ENCODE measurements around the gene NTRK1.
A peak's percentile ranks its signal among the peaks of the same experiment; 100 is the strongest.

The NTRK1 gene

DNA sequence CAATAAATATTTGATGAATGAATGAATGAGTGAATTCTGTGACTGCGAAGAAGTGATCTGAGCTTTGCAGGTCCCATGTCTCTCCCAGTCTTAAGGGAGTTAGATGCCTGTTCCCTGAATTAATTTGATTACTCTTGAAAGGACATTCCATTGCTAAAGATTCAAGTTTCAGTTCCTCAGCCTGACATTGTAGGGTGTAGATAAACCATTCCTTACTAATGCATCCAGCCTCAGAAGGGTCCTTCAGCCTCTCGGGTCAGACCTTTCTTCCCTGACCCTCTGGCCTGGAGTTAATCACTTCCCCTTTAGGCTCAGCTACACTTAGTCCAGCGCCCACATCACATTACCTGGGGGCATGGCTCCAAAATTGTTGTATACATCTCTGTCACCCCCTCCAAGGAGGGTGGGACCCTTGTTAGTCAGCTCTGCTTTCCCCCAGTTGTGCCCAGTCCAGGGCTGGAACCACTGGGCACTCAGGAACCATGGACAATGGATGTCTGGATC, 4.3 kb upstream of the NTRK1 start:
- no peak for DNase-seq (ENCODE audit: low read depth in 2 of 2, low spot score in 1 of 2)

GRCh38 chr1:156857532-156857931, 3.1 kb upstream of the NTRK1 start:
- no peak for DNase-seq (ENCODE audit: low read depth in 2 of 2, low spot score in 1 of 2)

- no peak for DNase-seq (ENCODE audit: low read depth in 2 of 2, low spot score in 1 of 2)
Observed at GRCh38 chr1:156858555-156858956, 2.1 kb upstream of the NTRK1 start.

GRCh38 chr1:156858959-156859522, 1.6 kb upstream of the NTRK1 start, which contains the start of gene INSRR:
INSRR (minus strand) TSS chr1:156859117; CDS start chr1:156858621, 496 bp downstream.
- no peak for DNase-seq (ENCODE audit: low read depth in 2 of 2, low spot score in 1 of 2)

DNA sequence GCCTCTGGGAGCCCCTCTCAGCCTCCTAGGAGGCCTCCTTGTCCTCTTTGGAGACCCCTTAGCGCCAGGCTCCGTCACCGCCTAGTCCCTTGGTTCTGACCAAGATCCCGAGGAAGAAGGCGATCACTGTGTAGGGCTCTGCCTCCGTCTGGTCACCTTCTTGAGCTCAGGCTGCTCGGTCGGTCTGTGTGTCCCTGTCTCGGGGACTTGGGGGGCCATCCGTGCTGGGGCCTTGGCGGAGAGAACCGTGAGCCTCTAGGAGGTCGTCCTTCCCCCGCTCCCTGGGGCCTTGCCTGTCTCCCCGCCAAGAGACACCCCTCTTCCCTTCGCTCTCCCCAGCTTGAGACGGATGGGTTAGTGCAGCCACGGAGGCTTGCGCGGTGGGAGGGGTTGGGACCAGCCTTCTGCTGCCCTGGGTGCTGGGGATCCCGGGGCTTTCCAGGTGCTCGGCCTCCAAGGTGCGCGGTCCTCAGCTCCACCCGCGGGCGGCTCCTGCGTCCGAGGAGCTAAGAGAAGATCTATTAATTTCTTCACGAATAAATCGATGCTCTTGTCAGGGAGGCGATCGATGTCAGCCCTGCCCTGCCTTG, 1.0 kb upstream of the NTRK1 start:
- DNase-seq (ENCODE audit: low read depth in 2 of 2, low spot score in 1 of 2): no peak

- peak; percentile 27 to 36 for DNase-seq (ENCODE audit: low read depth in 2 of 2, low spot score in 1 of 2)
Observed at GRCh38 chr1:156860113-156860627, 495 bp upstream of the NTRK1 start.

GRCh38 chr1:156862584-156862983, 1.9 kb downstream of the NTRK1 start:
- no peak for DNase-seq (ENCODE audit: low read depth in 2 of 2, low spot score in 1 of 2)

DNA sequence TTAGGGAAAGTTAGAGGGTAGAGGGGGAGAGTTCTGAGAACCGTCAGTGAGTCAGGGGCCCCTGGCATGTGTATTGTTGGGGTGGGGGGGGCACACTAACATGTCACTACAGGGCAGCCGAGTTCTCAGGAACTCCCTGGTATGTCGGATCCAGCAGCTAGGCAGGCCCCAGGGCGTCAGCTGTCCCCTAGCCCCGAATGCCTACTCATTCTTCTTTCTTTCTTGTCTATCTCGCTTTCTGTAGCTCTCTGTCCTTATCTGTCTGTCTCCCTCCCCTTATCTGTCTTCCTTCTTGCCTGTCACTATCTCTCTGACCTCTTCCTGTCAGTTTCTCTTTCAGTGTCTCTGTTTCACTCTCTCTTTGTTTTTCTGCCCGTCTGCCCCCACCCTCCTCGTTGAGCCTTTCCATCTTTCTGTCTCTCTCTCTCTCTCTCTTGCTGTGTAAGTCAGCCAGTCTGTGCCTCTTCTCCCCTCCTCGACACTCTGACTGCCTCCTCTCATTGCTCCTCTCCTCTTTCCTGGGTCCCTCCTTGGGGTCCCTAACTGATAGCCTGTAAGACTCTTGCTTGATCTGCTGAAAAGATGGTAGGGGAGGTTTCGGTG, 2.4 kb downstream of the NTRK1 start:
- no peak for DNase-seq (ENCODE audit: low read depth in 2 of 2, low spot score in 1 of 2)

DNA sequence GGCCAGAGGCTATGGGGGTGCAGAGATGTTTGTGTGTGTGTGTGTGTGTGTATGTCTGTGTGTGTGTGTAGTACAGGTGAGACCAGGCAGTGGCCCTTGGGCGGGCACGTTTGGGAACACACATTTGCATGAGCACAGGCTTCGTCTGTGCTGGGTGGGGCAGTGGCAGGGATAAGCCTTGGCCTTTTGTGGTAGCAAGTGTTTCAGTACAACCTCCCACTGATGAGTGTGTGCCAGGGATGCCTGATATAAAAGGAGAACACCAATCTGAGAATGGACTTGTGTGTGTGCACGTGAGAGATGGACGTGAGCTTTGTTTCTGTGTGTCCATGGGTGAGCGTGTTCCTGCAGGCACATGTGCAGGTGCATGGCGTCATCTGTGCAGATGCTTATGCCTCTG, 3.0 kb downstream of the NTRK1 start:
- no peak for DNase-seq (ENCODE audit: low read depth in 2 of 2, low spot score in 1 of 2)

DNA sequence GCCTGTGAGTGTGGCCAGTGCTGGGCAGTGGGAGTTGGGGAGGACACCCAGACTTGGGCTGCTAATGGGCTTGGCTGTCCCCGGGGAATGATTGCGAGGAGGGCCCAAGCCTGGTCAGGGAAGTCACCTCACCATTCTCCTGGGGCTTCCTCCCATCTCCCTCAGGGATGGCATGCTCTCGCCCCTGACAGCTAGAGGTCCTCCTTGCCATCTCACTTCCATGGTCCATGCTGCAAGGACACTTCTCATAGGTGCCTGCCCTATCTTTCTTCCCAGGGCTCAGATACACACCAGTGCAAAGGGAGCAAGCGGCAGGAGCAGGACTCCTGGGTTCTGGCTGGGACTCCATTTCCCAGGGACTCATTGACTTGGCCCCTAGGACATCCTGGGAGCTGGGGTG, 4.1 kb downstream of the NTRK1 start:
- DNase-seq (ENCODE audit: low read depth in 2 of 2, low spot score in 1 of 2): no peak

DNA sequence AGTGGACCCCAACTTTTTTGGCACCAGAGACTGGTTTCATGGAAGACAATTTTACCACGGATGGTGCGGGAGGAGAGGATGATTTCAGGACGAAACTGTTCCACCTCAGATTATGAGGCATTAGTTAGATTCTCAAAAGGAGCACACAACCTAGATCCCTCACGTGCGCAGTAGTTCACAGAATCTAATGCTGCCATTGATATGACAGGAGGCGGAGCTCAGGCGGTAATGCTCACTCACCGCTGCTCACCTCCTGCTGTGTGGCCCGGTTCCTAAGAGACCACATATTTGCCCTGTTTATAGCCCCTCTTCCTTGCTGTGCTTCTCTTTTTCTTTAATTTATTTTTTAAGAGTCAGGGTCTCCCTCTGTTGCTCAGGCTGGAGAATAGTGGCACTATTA, 4.6 kb downstream of the NTRK1 start:
- no peak for DNase-seq (ENCODE audit: low read depth in 2 of 2, low spot score in 1 of 2)

- no peak for DNase-seq (ENCODE audit: low read depth in 2 of 2, low spot score in 1 of 2)
Observed at GRCh38 chr1:156865865-156866248, 5.2 kb downstream of the NTRK1 start.

DNA sequence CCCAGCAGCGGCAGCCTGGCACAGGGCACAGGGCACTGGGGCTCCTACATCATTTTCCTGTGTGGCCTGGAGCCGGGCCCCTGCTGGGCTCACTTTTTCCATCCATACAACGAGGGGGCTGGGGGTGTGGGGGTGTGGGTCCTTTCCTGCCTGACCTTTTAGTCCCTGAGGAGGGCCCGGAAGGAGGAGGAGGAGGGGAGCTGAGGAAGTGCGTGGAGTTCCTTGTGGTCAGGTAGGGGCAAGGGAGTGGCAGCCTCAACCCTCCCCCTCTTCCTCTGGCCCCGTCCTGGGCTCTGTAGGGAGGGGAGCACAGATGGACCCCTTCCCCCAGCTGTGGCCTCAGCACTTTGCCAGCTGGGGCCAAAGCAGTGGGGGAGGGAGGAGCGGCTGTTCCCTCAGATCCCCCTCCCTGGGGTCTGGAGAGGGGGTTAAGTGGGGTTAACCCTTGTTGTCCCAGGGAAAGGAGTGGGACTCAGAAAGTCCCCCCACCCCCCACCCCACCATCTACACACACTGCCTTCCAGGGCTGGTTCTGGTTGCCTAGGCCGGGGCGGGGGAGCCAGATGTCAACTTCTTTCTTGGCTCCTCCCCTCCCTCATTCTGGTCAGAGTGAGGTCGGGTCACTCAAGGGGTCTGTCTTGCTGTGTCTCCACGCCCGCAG, 5.7 kb downstream of the NTRK1 start:
- DNase-seq (ENCODE audit: low read depth in 2 of 2, low spot score in 1 of 2): no peak

DNA sequence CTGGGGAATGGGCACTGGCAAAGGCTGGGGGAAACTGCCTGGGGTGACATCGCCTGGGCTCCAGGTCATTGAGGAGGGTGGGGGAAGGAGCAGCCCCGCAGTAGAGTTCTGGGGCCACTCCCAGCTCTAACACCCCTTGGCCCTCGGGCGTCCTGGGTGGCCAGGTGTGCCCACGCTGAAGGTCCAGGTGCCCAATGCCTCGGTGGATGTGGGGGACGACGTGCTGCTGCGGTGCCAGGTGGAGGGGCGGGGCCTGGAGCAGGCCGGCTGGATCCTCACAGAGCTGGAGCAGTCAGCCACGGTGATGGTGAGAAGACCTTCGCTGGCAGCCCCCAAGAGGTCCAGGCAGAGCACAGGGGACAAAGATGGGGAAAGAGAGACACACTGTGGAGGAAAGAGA, 7.7 kb downstream of the NTRK1 start:
- DNase-seq (ENCODE audit: low read depth in 2 of 2, low spot score in 1 of 2): no peak

DNA sequence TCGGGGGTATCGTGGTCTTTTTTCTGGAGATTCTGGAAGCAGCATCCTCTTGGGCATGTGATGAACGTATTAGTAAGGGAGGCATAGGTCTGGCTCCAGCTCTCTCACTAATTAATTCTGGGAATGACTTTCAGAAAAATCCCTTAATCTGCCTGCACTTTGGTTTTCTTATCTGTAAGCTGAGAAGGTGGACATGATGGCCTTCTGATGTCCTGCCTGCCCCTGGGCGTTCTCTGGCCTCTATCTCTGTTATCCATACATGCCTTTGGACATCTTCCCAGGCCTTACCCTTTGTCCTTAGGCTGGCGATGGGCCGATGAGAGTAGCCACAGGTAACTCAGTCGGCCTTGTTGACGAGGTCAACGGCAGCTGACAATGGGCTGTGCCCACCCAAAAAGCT, 8.8 kb downstream of the NTRK1 start:
- DNase-seq (ENCODE audit: low read depth in 2 of 2, low spot score in 1 of 2): no peak

DNA sequence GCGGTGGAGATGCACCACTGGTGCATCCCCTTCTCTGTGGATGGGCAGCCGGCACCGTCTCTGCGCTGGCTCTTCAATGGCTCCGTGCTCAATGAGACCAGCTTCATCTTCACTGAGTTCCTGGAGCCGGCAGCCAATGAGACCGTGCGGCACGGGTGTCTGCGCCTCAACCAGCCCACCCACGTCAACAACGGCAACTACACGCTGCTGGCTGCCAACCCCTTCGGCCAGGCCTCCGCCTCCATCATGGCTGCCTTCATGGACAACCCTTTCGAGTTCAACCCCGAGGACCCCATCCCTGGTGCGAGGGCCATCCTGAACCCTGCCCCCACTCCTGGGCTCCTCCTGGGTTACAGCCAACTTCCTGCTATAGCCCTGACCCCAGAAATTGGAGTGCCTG, 13.0 kb downstream of the NTRK1 start:
- DNase-seq (ENCODE audit: low read depth in 2 of 2, low spot score in 1 of 2): no peak

DNA sequence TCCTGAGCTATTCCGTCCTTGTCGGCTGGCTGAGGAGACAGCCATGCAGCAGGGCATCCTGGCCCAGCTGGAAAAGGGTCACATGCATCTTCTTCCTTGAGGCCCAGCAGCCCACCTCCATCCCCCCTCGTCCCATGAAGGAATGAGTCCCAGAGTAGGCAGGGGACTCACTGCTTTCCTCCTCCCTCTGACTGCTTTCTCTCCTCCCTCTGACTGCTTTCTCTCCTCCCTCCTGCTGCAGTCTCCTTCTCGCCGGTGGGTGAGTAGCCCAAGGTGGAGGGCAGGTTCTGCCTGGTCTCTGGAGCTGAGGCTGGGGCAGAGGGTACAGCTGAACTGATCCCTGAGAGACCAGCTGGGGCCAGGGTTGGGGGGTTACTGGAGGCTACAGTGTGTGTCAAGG, 13.5 kb downstream of the NTRK1 start:
- DNase-seq (ENCODE audit: low read depth in 2 of 2, low spot score in 1 of 2): no peak

- no peak for DNase-seq (ENCODE audit: low read depth in 2 of 2, low spot score in 1 of 2)
Observed at GRCh38 chr1:156874572-156875340, 14.1 kb downstream of the NTRK1 start.

- no peak for DNase-seq (ENCODE audit: low read depth in 2 of 2, low spot score in 1 of 2)
Observed at GRCh38 chr1:156875341-156875615, 14.6 kb downstream of the NTRK1 start.

DNA sequence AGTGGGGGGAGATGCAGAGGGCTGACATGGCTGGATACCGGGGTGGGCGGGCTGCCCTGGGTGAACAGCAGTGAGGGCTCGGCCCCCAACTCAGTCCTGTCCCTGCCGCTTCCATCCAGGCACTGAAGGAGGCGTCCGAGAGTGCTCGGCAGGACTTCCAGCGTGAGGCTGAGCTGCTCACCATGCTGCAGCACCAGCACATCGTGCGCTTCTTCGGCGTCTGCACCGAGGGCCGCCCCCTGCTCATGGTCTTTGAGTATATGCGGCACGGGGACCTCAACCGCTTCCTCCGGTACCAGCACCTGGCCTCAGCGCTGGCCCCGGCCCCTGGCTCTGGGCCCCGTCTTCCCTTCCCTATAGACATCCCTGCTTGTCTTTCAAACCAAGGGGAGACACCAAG, 15.6 kb downstream of the NTRK1 start:
- no peak for DNase-seq (ENCODE audit: low read depth in 2 of 2, low spot score in 1 of 2)

- no peak for DNase-seq (ENCODE audit: low read depth in 2 of 2, low spot score in 1 of 2)
Observed at GRCh38 chr1:156877433-156878170, 16.9 kb downstream of the NTRK1 start.

Measured in stimulated activated CD8-positive, alpha-beta memory T cell treated with anti-CD3 and anti-CD28 coated beads, Interleukin-4, amount 100 ng/mL, for 1 hour (primary cell).